ENCODE data around the gene ELMO2. TPM values are rescaled to one million over a fixed set of nuclear protein-coding genes. Genes with fewer than 3 reads are reported as not detected.

ELMO2 gene
- total RNA-seq, 1 donor from 2014 or later: 60.3 TPM

GRCh38 chr20:46355778-46356177 is 50.6 kb downstream of the ELMO2 start:
- no peaks in the 10 kb centered on the region for H3K9me3 Mint-ChIP-seq (ENCODE audit: unreplicated experiment)

GRCh38 chr20:46354920-46355654 is 51.3 kb downstream of the ELMO2 start:
- Mint-ChIP-seq H3K27me3 (ENCODE audit: unreplicated experiment) (peaks cover 1% of the 10 kb centered on the region), H3K4me1 (ENCODE audit: low read depth, unreplicated experiment) (peaks cover 16% of the 10 kb centered on the region), H3K27ac (ENCODE audit: unreplicated experiment) (no peak overlapping the region), H3K9me3 (ENCODE audit: unreplicated experiment) (no peaks in the 10 kb centered on the region), H3K4me3 (ENCODE audit: unreplicated experiment) (no peak overlapping the region), H3K36me3 (ENCODE audit: unreplicated experiment) (no peaks in the 10 kb centered on the region)
- DNase-seq: no peak
- no peak for TF ChIP-seq CTCF (IDR thresholded peaks at IDR 0.05; ENCODE audit: partially characterized antibody, unreplicated experiment)

More at GRCh38 chr20:46355778-46356177, 50.6 kb downstream of the ELMO2 start:
- Mint-ChIP-seq H3K27ac (ENCODE audit: unreplicated experiment) (no peak overlapping the region), H3K27me3 (ENCODE audit: unreplicated experiment) (peaks cover 1% of the 10 kb centered on the region), H3K4me1 (ENCODE audit: low read depth, unreplicated experiment) (peaks cover 11% of the 10 kb centered on the region), H3K36me3 (ENCODE audit: unreplicated experiment) (no peaks in the 10 kb centered on the region), H3K4me3 (ENCODE audit: unreplicated experiment) (peak overlapping the region; percentile 49)
- no peak for TF ChIP-seq CTCF (IDR thresholded peaks at IDR 0.05; ENCODE audit: partially characterized antibody, unreplicated experiment)
- no peak for DNase-seq

GRCh38 chr20:46354207-46354555 is 52.2 kb downstream of the ELMO2 start:
- Mint-ChIP-seq H3K4me3 (ENCODE audit: unreplicated experiment) (no peak overlapping the region), H3K36me3 (ENCODE audit: unreplicated experiment) (no peaks in the 10 kb centered on the region), H3K4me1 (ENCODE audit: low read depth, unreplicated experiment) (peaks cover 16% of the 10 kb centered on the region), H3K27me3 (ENCODE audit: unreplicated experiment) (no peaks in the 10 kb centered on the region), H3K27ac (ENCODE audit: unreplicated experiment) (no peak overlapping the region), H3K9me3 (ENCODE audit: unreplicated experiment) (no peaks in the 10 kb centered on the region)
- no peak for TF ChIP-seq CTCF (IDR thresholded peaks at IDR 0.05; ENCODE audit: partially characterized antibody, unreplicated experiment)
- no peak for DNase-seq

GRCh38 chr20:46353500-46354206 is 52.8 kb downstream of the ELMO2 start:
- H3K27ac Mint-ChIP-seq (ENCODE audit: unreplicated experiment): no peak overlapping the region
- peaks cover 19% of the 10 kb centered on the region for H3K4me1 Mint-ChIP-seq (ENCODE audit: low read depth, unreplicated experiment)
- H3K36me3 Mint-ChIP-seq (ENCODE audit: unreplicated experiment): no peaks in the 10 kb centered on the region
- no peak for DNase-seq
- H3K4me3 Mint-ChIP-seq (ENCODE audit: unreplicated experiment): no peak overlapping the region
- no peak for TF ChIP-seq CTCF (IDR thresholded peaks at IDR 0.05; ENCODE audit: partially characterized antibody, unreplicated experiment)
- no peaks in the 10 kb centered on the region for H3K27me3 Mint-ChIP-seq (ENCODE audit: unreplicated experiment)
- no peaks in the 10 kb centered on the region for H3K9me3 Mint-ChIP-seq (ENCODE audit: unreplicated experiment)

GRCh38 chr20:46352370-46352938 is 54.0 kb downstream of the ELMO2 start:
- Mint-ChIP-seq H3K27ac (ENCODE audit: unreplicated experiment) (no peak overlapping the region), H3K4me3 (ENCODE audit: unreplicated experiment) (no peak overlapping the region), H3K36me3 (ENCODE audit: unreplicated experiment) (no peaks in the 10 kb centered on the region), H3K4me1 (ENCODE audit: low read depth, unreplicated experiment) (peaks cover 27% of the 10 kb centered on the region), H3K27me3 (ENCODE audit: unreplicated experiment) (no peaks in the 10 kb centered on the region), H3K9me3 (ENCODE audit: unreplicated experiment) (no peaks in the 10 kb centered on the region)
- no peak for DNase-seq
- no peak for TF ChIP-seq CTCF (IDR thresholded peaks at IDR 0.05; ENCODE audit: partially characterized antibody, unreplicated experiment)

Measured in glutamatergic neuron (in vitro differentiated cells).